Measurements from ENCODE around the gene XPNPEP2.

XPNPEP2 gene

DNA sequence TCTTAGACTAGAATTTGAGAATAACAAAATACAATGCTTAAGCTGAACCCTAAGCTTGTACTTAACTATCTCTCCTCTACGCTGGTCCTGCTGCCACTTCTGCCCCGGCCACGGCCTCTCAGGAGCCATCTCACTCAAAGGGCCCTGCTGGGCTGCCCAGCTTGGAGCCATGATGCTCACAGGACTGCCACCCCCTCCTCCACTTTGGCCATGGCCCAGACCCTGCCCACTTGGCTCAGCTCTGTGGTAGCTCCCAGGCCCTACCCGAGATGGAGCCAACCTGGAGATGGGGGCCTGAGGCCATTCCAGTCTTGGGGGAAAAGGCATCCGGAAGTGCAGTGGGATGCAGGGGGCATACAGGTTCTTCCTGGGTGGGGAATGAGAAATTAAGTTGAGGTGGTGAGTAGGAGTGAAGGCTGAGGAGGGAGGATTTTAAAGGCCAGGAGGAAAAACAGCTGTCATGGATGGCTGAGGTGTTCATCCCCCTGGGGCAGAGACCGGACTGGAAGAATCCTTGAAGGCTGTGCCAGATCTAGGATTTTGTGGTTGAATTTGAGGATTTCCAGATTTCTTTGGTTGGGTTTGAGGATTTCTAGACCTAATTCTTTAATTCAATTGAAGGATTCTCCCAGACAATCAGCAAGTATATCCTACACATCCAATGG is 41.8 kb downstream of the XPNPEP2 start:
- no peak for DNase-seq

DNA sequence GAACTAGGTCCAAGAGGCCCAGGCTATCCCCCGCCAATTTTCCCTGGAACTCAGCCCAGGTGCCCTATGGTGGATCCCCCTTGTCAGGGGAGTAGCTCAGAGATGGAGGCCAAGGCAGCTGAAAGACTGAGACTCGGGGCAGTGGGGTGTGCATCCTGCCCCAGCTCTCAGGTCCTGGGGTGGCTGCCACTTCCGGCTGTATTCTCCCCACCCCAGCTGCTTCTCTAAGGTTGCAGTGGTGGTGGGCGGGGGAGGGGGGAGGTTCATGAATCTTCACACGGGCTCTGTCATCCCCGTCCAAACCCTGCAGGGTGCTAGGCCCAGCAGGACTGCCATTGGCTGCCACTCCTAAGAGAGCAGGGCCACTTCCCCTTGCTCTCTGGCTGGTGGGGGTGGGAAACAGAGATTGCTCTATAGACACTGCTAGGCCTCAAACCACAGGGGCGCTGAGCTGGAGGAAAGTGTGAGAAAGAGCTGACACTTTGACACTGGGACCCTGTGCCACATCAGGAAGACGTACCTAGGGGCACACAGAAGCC is 42.4 kb downstream of the XPNPEP2 start:
- peak; percentile 66 to 73 for DNase-seq

GRCh38 chrX:129781680-129782495 is 43.1 kb downstream of the XPNPEP2 start:
- peak in 1 of 2 experiments; percentile 31 for DNase-seq

DNA sequence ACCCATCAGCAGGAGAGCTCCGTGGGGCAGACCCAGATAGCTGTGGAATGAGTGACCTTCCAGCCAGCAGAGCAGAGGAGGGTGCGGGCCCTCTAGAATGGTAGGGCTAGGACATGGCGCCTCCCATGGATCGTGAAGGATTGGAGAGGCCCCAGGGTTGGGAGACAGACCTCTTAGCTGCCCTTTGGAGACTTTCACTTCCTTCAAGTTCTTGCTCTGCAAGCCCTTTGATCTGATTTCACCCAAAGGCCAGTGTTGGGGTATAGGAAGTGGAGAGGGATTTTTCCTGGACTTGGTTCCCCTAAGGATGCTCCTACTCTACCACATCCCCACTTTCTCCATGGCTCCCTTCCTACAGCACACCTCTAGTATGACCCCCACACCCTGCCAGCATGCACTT is 43.9 kb downstream of the XPNPEP2 start:
- no peak for DNase-seq

- DNase-seq: peak in 1 of 2 experiments; percentile 16
Observed at GRCh38 chrX:129783291-129783713, 44.5 kb downstream of the XPNPEP2 start.

DNA sequence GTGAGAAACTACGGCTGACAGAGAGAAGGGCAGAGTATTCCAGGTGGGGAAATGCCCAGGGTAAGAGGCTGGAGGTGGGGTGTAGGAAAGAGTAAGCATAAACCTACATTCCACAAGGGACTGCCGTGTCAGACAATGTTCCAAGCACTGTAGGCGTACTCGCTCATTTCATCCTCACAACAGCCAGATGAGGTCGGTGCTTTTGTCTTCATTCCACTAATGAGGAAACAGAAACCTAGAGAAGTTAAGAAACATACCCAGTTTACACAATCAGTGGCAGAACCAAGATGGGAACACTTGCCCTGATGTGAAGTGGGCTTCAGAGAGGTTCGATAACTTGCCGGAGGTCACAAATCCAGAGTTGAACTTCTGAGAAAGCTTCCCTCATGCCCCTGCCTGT is 45.6 kb downstream of the XPNPEP2 start:
- no peak for DNase-seq

DNA sequence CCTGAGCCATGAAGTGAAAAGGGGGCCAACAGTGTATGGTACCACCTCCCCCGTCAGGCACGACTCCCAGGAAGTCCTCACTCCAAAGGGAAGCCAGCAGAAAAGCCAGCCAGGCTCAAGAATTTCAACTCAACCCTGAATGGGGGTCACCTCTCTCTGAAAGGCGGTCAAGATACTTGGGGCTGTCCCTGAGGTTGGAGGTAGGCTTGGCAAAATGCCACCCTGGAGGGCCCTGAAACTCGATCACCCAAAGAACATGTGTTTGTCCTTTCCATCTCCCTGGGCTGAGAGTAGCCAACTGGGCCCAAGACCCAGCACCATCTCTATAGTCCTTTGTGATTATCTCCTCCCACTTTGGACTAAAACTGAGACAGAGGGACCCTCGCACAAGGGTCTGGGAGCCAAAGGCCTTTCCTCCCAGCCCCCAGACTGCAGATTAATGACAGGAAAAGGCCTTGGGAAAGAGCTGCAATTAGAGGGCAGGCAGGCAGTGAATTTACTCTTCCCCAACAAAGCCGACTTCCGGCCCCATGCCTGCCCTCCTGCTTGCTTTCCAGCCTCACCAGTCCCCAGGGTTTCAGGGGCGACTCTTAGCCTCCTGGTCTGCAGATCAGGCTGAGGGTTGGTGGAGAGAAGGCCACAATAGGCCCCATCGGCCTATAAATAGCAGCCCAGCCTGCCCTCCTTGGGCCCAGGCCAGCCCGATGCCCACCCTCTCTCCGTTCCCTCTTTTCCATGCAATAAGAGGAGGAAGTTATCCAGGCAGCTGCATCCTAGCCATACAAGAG is 46.6 kb downstream of the XPNPEP2 start:
- no peak for DNase-seq

GRCh38 chrX:129786210-129786651 is 47.5 kb downstream of the XPNPEP2 start:
- DNase-seq: no peak

DNA sequence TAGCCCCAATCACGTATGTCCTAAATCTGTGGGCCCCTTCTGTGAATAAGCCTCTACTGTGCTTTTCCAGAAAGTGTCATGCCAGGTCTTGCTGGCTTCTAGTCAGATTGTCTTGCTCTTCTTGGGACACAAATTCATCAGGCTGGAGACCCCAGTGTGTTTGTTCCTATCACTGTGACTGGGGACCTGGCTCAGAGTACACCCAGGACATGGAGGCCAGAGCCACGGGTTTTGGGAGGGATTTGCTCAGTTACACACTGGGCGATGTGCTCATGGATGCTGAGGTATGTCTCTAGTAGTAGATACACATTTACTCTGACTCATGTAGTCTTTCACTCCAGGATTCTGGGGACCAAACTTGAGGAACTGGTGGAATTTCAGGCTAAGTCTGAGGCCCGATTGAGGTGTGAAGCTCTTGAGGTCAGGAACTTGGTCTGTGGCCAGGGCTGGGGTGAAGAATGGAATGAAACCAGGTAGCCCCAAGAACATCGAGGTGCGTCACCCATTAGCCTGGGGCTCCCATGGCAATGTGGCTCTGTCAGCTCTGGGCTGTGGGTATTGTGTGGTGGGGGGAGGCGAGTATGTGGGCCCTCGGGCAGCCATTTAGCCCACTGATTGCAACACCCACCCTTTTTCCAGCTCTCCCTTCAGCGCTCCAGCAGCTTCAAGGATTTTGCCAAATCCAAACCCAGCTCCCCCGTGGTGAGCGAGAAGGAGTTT is 48.7 kb downstream of the XPNPEP2 start:
- no peak for DNase-seq

DNA sequence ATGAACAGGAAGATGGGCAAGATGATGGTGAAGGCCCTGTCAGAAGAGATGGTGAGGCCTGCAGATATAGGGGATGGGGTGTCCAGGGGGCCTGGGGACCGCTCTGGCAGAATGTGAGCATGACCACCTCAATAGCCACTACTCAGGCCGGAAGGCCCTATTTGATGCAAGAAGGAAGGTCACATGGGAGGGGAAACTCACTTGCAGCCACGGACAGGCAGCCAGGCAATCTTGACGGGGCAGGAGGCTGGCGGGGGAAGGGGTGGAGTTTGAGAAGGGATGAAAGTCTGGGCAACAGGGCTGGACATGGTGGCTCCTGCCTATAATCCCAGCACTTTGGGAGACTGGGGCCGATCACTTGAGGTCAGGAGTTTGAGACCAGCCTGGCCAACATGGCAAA is 49.7 kb downstream of the XPNPEP2 start:
- no peak for DNase-seq

DNA sequence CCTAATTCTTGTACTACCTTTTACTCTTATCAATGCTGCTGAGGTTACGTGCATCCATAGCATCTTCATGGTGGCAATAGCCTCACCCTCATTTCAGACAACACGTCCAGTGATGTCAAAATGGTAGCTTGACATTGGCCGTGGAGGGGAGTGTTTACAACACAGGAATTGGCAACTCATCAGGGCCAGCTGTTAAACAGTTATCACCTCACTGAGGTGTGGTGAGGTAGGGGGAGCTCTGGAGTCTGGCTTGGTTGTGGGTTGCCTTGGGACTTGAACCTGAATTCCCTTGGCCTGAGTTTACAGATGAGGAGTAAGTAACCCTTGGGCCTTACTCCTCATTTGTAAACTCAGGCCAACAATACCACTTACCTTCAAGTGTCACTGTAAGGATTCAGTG is 51.4 kb downstream of the XPNPEP2 start:
- DNase-seq: no peak

DNA sequence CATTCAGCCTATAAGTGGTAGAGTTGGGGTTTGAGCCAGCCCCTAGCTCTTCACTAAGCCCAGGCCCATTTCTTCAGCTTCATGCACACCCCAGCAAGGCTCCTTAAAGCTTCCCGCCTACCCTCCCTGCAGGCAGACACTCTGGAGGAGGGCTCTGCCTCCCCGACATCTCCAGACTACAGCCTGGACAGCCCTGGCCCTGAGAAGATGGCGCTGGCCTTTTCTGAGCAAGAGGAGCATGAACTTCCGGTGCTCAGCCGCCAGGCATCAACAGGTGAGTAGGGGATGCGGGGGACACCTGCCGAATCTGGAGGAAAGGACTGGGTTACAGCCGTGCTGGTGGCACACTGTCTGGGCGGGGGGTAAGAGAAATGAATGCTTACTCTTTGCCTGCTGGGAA is 52.0 kb downstream of the XPNPEP2 start:
- DNase-seq: no peak

- no peak for DNase-seq
Observed at GRCh38 chrX:129791336-129791735, 52.6 kb downstream of the XPNPEP2 start.

- DNase-seq: no peak
Observed at GRCh38 chrX:129791961-129792570, 53.3 kb downstream of the XPNPEP2 start.

DNA sequence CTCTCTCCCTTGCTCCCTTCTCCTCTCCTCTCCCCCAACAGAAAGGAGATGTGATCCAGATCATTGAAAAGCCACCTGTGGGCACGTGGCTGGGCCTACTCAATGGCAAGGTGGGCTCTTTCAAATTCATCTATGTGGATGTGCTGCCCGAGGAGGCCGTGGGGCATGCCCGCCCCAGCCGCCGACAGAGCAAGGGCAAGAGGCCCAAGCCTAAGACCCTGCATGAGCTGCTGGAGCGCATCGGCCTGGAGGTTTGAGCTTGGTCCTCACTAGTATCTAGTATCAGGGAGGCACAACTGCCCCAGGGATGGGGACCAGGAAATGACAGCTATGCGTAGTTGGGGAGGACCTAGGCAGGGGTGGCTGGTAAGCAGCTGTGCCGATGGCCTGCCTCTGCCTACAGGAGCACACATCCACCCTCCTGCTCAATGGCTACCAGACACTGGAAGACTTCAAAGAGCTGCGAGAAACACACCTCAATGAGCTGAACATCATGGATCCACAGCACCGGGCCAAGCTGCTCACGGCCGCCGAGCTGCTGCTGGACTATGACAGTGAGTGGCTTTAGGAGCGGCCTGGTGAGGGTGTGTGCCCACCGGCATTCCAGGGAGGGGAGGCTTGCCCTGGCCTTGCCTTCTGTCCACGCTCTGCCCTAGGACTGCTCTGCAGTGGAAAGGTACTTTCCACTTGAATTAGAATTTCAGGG is 54.0 kb downstream of the XPNPEP2 start:
- DNase-seq: no peak

DNA sequence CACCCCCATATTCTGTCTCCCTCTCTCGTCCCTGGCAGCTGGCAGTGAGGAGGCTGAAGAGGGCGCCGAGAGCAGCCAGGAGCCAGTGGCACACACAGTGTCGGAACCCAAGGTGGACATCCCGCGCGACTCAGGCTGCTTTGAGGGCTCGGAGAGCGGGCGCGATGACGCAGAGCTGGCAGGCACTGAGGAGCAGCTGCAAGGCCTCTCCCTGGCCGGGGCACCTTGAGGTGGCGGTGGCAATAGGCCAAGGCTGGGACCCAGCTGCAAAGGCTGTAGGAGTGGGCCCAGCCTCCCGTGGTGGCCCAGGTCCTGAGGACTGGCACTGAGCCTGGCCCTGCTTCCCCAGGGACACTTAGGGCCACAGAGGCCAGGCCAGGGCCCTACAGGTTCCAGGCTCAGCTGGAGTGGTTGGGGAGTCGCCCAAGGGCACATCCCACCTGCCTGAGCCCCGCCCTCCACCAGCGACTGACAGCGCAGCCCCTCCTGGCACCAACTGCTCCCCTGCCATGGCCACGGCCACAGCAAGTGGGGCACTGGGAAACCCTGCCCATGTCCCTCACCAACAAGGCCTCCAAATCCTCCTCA is 54.9 kb downstream of the XPNPEP2 start:
- no peak for DNase-seq

DNA sequence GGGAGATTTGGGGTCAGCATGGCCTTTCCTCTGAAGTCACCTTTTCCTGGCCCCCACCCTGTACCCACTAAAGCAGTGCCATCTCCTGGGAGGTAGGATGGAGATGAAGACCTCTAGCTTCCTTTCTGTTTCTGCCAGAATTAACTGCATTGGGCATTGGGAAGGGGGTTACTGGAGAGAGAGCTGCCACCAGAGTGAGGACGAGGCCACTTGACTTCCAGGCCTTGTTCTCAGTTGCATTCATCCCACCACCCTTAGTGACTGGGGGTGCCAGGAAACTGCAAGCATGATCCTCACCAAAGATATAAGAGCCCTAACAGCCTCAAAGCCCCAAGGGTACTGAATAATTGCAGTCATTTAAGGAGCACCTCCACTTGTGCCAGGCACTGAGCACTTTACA is 56.8 kb downstream of the XPNPEP2 start:
- no peak for DNase-seq

- no peak for DNase-seq
Observed at GRCh38 chrX:129797251-129797906, 58.6 kb downstream of the XPNPEP2 start.

GRCh38 chrX:129798456-129798855 is 59.7 kb downstream of the XPNPEP2 start:
- no peak for DNase-seq

- DNase-seq: peak in 1 of 2 experiments; percentile 29
Observed at GRCh38 chrX:129798888-129799287, 60.1 kb downstream of the XPNPEP2 start.
